GM18868 (cell line): ENCODE data around the gene MORC1.
"Not testable (repeated sequence)": the region's sequence is repeated elsewhere in the genome, so short reads cannot be mapped to it uniquely, and the experiment has no call there.

Experiments used
- ATAC-seq: cut with Tn5 transposase; IDR thresholded peaks from one replicate; pipeline ENCODE4 v1.9.1; 2021; ENCODE audit warnings: mild to moderate bottlenecking, moderate library complexity; ENCODE audit not compliant: unreplicated experiment

Gene MORC1, protein sequence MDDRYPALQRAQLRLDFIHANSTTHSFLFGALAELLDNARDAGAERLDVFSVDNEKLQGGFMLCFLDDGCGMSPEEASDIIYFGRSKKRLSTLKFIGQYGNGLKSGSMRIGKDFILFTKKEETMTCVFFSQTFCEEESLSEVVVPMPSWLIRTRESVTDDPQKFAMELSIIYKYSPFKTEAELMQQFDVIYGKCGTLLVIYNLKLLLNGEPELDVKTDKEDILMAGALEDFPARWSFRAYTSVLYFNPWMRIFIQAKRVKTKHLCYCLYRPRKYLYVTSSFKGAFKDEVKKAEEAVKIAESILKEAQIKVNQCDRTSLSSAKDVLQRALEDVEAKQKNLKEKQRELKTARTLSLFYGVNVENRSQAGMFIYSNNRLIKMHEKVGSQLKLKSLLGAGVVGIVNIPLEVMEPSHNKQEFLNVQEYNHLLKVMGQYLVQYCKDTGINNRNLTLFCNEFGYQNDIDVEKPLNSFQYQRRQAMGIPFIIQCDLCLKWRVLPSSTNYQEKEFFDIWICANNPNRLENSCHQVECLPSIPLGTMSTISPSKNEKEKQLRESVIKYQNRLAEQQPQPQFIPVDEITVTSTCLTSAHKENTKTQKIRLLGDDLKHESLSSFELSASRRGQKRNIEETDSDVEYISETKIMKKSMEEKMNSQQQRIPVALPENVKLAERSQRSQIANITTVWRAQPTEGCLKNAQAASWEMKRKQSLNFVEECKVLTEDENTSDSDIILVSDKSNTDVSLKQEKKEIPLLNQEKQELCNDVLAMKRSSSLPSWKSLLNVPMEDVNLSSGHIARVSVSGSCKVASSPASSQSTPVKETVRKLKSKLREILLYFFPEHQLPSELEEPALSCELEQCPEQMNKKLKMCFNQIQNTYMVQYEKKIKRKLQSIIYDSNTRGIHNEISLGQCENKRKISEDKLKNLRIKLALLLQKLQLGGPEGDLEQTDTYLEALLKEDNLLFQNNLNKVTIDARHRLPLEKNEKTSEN

DNA sequence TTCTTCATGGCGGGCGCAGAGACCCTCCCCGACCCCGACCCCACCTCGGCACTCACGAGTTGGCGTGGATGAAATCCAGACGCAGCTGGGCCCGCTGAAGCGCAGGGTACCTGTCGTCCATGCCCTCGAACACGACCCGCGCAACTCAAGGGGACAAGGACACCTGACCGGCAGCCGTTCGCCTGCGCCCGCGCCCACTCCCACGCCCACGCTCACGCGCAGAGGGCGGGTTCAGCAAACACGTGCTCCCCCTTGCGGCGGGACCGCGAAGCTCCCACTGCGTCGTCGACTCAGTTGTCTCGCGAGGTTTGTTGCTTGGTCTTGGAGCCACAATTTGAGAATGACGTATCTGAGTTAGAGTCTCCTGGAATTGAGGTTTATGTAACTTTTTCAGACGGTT, at the start of gene MORC1:
TSS of gene MORC1 (minus strand) at position 196 of the 400 bp plus-strand sequence. CDS start at position 121, 75 bp downstream.
- ATAC-seq = no peak

GRCh38 chr3:109165905-109166304, 48.0 kb upstream of the MORC1 start:
- no peak for ATAC-seq

DNA sequence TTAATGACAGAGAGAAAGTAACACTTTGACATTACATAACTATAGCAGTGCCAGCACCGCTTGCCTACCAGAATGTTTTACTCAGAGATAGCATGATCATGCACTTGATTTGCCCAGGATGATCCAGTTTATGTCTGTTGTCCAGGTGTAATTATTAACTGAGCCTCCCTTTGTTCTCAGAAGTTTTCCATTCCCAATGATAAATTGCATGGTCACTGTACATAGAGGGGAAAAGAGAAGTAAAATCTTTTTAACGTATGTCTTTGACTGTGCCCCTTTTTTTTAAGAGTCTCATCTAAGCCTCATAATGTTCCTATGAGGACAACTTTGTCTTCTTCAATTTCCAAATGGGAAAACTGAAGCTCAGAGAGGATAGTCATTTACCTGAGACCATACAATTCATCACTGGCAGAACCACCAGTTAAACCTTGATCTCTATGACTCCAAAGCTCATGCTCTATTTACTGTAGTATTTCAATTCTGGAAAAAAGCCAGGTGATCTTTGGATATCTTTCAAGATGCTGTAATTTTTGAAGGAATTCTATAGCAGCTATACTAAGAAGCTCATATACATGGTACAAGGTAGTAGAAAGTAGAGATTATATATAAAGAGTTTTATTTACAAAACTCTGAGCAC, 43.7 kb upstream of the MORC1 start:
- no peak for ATAC-seq

DNA sequence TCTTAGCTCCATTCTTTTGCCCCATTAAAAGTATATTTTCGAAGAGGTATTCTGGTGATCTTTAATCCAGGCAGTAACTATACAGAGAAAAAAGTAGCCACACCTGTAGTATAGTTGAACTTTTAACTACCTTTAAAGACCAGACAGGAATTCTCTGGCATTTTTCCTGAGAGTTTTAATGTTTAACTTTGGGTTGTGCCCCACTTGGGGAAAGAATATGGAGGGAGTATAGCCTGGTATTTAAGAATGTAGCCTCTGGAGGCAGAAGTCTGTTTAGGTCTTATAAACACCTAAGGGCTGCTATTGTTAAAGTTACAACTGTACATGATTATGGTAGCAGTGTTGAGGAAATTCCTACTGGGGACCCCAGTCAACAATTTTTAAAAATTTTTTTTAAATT, 37.9 kb upstream of the MORC1 start:
- ATAC-seq = no peak

DNA sequence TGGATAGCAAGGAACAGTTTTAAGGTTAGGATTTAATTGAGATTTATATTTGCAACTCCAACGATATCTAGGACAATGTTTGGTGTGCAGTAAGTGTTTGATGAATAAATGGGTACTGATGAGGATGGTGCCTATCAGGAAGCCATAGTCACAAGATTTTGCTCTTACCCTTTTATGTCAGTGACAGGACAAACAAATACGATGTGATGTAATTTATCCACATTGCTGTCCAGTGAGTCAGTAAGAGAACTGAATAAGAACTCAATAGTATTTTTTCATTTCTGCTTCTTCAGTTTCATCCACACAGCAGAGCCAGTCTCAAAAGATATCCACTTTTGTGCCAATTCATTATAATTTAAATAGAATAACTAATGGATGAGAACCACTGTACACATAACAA, 37.0 kb upstream of the MORC1 start:
- no peak for ATAC-seq

DNA sequence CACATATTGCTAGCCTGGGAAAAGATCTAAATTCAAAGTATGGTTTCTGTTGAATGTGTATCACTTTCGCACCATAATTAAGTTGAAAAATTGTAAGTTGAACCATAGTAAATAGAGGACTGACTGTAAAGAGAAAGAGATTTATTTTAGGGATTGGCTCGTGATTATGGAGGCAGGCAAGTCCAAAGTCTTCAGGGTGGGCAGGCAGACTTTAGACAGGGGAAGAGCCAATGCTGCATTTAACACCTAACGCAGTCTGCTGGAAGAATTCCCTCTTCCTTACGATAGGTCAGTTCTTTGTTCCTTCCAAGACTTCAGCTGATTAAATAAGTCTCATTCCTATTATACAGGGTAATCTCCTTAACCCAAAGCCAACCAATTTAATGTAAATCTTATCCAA, 34.4 kb upstream of the MORC1 start:
- no peak for ATAC-seq

- no peak for ATAC-seq
Observed at GRCh38 chr3:109149078-109149477, 31.1 kb upstream of the MORC1 start.

- no peak for ATAC-seq
Observed at GRCh38 chr3:109143646-109144045, 25.7 kb upstream of the MORC1 start.

GRCh38 chr3:109140318-109140717, 22.4 kb upstream of the MORC1 start:
- ATAC-seq = no peak

GRCh38 chr3:109137761-109138160, 19.8 kb upstream of the MORC1 start:
- no peak for ATAC-seq

DNA sequence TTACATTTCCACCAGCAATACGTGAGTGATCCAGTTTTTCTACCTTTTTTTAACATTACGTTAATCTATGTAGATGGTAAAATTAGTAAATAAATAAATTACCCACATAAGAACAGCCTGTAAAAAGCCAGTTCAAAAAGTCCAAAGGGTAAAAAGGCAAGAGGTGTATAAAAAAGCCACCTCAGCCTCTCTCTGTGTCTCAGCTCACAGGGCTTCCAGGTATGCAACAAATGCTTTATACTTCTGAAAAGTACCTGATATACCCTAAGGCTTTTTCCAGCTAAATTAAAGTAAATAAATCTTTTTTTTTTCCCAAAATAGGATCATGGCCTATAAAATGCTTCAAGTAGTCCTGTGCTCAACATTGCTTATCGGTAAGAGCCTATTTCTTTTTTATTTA, 18.6 kb upstream of the MORC1 start, which contains the start of gene C3orf85:
TSS of gene C3orf85 (plus strand) at position 197 of the 400 bp plus-strand sequence. CDS start at position 326, 129 bp downstream.
- no peak for ATAC-seq

DNA sequence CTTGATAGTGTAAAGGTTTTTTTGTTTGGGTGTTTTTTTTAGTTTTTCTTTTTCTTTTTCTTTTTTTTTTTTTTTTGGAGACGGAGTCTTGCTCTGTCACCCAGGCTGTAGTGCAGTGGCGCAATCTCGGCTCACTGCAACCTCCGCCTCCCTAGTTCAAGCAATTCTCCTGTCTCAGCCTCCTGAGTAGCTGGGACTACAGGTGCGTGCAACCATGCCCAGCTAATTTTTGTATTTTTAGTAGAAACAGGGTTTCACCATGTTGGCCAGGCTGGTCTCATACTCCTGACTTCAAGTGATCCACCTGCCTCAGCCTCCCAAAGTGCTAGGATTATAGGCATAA, 15.5 kb upstream of the MORC1 start:
- ATAC-seq = not testable (repeated sequence)

- no peak for ATAC-seq
Observed at GRCh38 chr3:109132801-109133473, 15.0 kb upstream of the MORC1 start.

- no peak for ATAC-seq
Observed at GRCh38 chr3:109131276-109131675, 13.3 kb upstream of the MORC1 start.

GRCh38 chr3:109127553-109127952, 9.6 kb upstream of the MORC1 start:
- no peak for ATAC-seq

- no peak for ATAC-seq
Observed at GRCh38 chr3:109125902-109126301, 8.0 kb upstream of the MORC1 start.

GRCh38 chr3:109122690-109123089, 4.8 kb upstream of the MORC1 start:
- no peak for ATAC-seq

DNA sequence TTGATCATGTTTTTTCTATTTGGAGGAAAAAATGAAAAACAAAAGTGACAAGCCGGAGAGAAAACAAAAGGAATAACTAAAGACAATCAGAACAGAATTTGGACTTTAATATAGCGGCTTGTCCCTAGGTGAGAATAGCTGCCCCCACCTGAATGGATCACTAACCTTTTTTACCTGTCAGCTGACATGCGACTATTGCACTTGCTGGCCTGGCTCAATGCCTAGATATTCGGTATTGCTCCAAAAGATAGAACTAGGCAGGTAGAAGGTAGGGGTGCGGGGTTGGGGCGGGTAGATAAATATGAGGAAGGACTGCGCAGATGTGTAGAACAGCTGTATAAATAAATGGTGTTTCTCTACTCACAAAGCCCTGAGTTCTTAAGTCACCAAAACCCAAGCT, 650 bp upstream of the MORC1 start:
- ATAC-seq = no peak

- no peak for ATAC-seq
Observed at GRCh38 chr3:109116031-109116430, 1.9 kb downstream of the MORC1 start.

DNA sequence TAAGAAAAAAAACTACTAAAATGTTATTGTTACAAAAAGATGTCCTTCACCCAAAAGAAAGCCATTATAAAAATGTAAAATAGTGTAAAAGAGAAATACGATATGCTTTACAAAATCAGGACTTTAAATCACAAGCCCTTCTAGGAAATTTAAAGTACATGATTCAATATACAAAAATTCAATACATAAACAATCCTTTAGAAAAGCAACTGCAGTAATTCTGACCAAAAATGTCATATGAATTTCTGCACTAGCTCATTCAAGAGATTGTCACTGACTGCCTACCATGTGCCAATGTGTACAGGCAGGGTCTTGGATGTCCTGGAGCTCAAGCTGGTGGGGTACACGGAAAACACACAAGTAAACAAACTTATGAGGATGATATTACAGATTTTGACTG, 2.5 kb downstream of the MORC1 start:
- no peak for ATAC-seq

- no peak for ATAC-seq
Observed at GRCh38 chr3:109114746-109115145, 3.2 kb downstream of the MORC1 start.
